RWPE1 (cell line): ENCODE results near the gene MAPK8IP2.

Experiments used
- CTCF ChIA-PET: fragments of 350-600 bp; sonication (Branson Sonifier 250); formaldehyde crosslinking; extraction: SDS; loops from one replicate; lab custom pipeline; 2021; lab: Yijun Ruan, JAX
- POLR2A ChIA-PET: fragments of 400-600 bp; formaldehyde crosslinking; extraction: SDS; loops from one replicate; lab custom pipeline; 2020; ENCODE audit warnings: antibody characterized with exemption; ENCODE audit not compliant: low non-redundant PET; lab: Yijun Ruan, JAX
- DNase-seq: peaks from one replicate; pipeline ENCODE4 v3.0.0; 2012; ENCODE audit warnings: low spot score
- H3K27ac ChIP-seq: fragments of 450-650 bp; 2 replicates; pipeline ENCODE4 v1.5.1; 2017
- CTCF ChIP-seq: fragments of 450-650 bp; conservative IDR thresholded peaks from 2 replicates; pipeline ENCODE4 v1.5.1; 2017; ENCODE audit warnings: low read depth, mild to moderate bottlenecking

Gene MAPK8IP2

GRCh38 chr22:50578776-50579310, 21.8 kb upstream of the MAPK8IP2 start:
- H3K27ac ChIP-seq = peak overlapping the region; percentile 93
- no peak for TF ChIP-seq CTCF
- DNase-seq = no peak
- POLR2A ChIA-PET = no interaction called here
- CTCF ChIA-PET = no interaction called here

- no peak for DNase-seq
- ChIA-PET CTCF (no interaction called here), POLR2A (no interaction called here)
- peak overlapping the region; percentile 93 for H3K27ac ChIP-seq
- TF ChIP-seq CTCF = no peak
These were observed 20.8 kb upstream of the MAPK8IP2 start for GRCh38 chr22:50579752-50580151.

GRCh38 chr22:50581031-50581949, 19.3 kb upstream of the MAPK8IP2 start:
- POLR2A ChIA-PET = no interaction called here
- CTCF ChIA-PET = no interaction called here
- peak overlapping the region; percentile 93 for H3K27ac ChIP-seq
- no peak for DNase-seq
- TF ChIP-seq CTCF = no peak

GRCh38 chr22:50581950-50582492, 18.6 kb upstream of the MAPK8IP2 start:
- CTCF ChIA-PET = no interaction called here

GRCh38 chr22:50582493-50583293, 17.9 kb upstream of the MAPK8IP2 start, which contains the start of gene CHKB:
TSS of gene CHKB (minus strand) at chr22:50582849. CDS start at chr22:50582781, 68 bp downstream.
- no peak for TF ChIP-seq CTCF
- ChIA-PET POLR2A (interaction anchor here (1.0 kb wide), 1 partner anchor 53 kb away, joined by 4 read pairs; the partner anchor contains the start of gene TYMP), CTCF (no interaction called here)
- peak; percentile 97 for DNase-seq
- H3K27ac ChIP-seq = peak within 1 kb of the TSS; percentile 93

More at GRCh38 chr22:50581950-50582492, 18.6 kb upstream of the MAPK8IP2 start:
- TF ChIP-seq CTCF = no peak
- DNase-seq = no peak
- H3K27ac ChIP-seq = peak overlapping the region; percentile 93
- POLR2A ChIA-PET = interaction anchor here (1.0 kb wide), 1 partner anchor 52 kb away, joined by 4 read pairs; the partner anchor contains the start of gene TYMP

- ChIA-PET CTCF (no interaction called here), POLR2A (no interaction called here)
- DNase-seq = no peak
- TF ChIP-seq CTCF = no peak
- H3K27ac ChIP-seq = peak overlapping the region; percentile 93
These were observed 17.2 kb upstream of the MAPK8IP2 start for GRCh38 chr22:50583294-50583861.
